HCEC 1CT (cell line): ENCODE data around the gene MBOAT7.
A peak's percentile ranks its signal among the peaks of the same experiment; 100 is the strongest.
"Not testable (repeated sequence)": the region's sequence is repeated elsewhere in the genome, so short reads cannot be mapped to it uniquely, and the experiment has no call there.

Experiments
- DNase-seq: peaks from one replicate; pipeline ENCODE4 v3.0.0-alpha.2; 2017

MBOAT7 gene

GRCh38 chr19:54188215-54188871 lies 1.0 kb downstream of the MBOAT7 start:
- no peak for DNase-seq

DNA sequence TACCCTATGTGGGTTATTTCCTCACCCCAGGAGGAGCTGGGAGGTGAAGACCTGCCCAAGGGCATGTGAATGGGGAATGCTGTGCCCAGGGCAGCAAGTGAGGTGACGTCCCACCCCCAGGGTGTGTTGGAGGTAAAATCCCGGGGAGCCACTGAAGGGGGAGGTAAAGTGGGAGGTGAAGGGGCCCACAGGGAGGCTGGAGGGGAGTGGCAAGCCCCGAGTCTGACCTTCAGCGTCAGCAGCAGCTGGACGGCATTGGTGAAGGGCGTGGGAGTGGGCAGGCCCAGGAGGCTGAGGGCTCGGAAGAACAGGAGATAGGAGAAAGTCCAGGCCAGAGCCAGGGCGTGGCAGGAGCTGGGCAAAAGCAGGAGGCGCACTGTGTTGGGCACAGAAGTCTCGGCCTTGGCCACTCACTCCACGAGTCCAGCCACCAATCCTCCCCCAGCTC lies 2.4 kb downstream of the MBOAT7 start:
- no peak for DNase-seq

- DNase-seq, result no peak
Measured at GRCh38 chr19:54186351-54186750, 3.0 kb downstream of the MBOAT7 start.

GRCh38 chr19:54183431-54183830 lies 5.9 kb downstream of the MBOAT7 start:
- DNase-seq, result no peak

DNA sequence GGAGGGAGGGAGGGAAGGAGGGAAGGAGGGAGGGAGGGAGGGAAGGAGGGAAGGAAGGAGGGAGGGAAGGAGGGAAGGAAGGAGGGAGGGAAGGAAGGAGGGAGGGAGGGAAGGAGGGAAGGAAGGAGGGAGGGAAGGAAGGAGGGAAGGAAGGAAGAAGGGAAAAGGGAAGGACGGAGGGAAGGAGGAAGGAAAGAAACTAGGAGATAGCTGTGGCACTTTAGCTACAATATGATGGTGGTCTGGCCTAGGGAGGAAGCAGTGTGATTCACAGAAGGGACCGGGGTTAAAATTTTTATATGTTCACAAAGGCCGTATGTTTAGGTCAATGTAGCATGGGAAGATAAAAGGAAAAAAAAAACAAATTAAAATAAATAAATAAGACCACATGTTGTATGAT lies 7.5 kb downstream of the MBOAT7 start:
- not testable (repeated sequence) for DNase-seq

- DNase-seq, result no peak
Measured at GRCh38 chr19:54180691-54181091, 8.7 kb downstream of the MBOAT7 start.

DNA sequence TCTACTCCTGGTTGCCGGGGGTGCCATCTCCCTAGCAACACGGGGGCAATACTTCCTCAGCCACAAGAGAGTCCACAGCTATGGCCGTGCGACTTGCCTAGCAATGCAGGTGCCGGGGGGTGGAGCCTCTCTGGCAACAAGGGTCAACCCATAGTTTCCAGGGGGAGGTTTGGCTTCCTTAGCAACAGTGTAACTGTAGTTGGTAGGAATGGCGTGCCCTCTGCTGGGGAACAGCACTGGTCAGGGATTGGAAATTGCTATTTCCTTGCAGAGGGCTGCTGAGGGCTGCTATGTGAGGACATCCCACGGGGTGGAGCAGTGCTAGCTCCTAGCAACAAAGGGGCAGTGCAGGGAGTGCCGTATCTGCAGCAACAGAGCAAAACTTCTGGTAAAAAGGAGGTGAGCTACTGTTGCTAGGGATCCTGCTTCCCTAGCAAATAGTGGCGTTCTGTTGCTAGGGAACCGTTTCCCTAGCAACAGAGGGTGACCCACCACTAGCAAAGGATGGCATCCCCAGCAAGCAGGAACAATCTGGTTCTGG lies 9.4 kb downstream of the MBOAT7 start:
- no peak for DNase-seq

GRCh38 chr19:54179262-54179852 lies 10.0 kb downstream of the MBOAT7 start:
- DNase-seq, result no peak

DNA sequence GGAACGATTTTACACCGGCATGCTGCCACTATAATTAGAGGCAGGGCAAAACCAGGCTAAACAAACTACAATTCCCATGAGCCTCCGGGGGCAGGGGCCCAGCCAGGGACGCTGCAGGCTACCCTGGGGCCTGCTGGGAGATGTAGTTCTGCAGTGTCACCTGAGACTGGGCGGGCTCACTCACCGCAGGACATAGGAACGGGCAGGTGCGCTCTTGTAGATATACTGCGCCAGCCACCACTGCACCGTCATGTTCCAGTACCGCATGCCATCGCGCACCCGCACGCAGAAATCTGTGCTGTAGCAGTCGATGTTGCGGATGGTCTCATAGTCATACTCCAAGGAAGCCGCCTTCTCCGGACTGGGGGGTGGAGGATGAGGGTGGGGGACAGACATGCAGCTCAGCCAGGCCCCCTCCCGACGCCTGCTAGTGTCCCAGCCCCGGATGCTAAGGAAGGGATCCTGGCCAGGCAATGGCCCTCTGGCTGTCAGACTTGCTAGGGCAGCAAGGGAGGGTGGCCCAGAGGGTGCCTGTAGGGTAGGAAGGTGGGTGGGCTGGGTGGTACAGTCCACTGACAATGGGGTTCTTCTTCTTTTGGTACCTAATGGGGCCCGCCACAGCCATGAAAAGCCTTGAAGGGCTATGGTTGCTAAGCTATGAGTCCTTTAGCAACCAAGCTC lies 10.7 kb downstream of the MBOAT7 start:
- no peak for DNase-seq

- no peak for DNase-seq
Measured at GRCh38 chr19:54173951-54174834, 15.2 kb downstream of the MBOAT7 start.

DNA sequence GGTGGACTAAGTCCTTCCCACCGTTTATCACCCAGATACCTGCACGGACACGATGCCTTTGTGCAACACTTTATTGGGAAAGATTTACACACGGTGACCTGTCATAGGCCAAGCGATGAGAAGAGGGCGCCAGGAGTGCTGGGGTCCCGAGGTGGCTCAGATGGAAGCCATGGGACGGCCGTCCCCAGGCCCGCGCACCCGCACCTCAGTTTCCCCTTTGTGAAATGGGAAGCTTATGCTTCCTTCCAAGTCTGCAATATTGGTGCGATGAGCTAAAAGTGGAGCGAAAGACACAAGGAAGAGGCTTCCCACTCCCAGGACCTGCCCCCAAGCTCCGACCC lies 16.1 kb downstream of the MBOAT7 start:
- DNase-seq, result no peak

GRCh38 chr19:54172471-54173358 lies 16.7 kb downstream of the MBOAT7 start, which contains the start of gene TMC4:
TMC4 (minus strand) TSS chr19:54173160; CDS start chr19:54173117, 43 bp downstream.
- DNase-seq, result no peak

- not testable (repeated sequence) for DNase-seq
Measured at GRCh38 chr19:54171736-54172431, 17.5 kb downstream of the MBOAT7 start.

- DNase-seq, result no peak
Measured at GRCh38 chr19:54169149-54169740, 20.1 kb downstream of the MBOAT7 start.

DNA sequence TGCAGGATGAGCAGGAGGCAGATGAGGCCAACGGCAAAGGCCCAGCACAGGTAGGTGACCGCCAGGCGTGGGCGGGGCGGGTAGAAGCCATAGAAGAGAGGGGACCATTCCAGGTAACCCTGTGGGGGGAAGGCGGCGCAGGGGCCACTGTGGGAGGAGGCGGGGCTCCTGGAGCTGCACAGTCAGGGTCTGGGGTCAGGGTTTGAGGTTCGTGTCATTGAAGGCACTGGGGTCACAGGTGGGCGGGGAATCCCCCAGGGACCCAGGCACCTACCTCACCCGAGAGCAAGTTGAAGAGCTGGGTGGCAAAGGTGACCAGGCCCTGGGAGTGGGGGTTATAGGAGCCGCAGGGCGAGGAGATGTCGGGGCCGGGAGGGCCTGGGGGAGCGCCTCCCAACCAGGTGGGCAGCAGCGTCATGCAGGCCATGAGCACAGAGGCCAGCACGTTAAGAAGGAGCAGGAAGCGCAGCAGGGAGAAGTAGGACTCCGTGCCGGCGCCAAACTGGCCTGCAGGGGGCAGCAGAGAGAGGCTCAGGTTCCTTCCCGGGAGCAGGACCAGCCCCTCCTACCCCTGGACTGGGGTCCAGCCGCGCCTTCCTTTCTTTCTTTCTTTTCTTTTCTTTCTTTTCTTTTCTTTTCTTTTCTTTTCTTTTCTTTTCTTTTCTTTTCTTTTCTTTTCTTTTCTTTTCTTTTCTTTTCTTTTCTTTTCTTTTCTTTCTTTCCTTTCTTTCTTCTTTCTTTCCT lies 21.0 kb downstream of the MBOAT7 start:
- DNase-seq, result peak; percentile 65

DNA sequence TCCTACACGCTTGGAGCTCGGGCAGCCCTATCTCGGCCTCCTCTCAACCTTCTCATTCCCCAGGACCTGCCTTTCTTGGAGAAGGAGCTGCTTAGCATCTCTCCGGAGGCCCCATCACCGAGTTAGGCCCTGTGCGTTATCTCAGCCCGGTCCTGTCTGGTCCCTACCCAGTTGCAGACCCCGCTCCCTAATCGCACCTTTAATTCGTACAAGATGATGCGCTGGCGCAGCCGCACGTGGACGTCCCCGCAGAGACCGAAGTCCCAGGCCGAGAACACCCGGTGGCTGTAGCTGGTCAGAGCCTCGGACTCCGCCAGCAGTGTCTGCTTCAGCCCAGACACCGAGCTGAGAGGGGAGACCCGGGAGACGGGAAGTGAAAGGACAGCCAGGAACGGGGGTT lies 24.2 kb downstream of the MBOAT7 start:
- no peak for DNase-seq

GRCh38 chr19:54164369-54165068 lies 24.9 kb downstream of the MBOAT7 start:
- no peak for DNase-seq

DNA sequence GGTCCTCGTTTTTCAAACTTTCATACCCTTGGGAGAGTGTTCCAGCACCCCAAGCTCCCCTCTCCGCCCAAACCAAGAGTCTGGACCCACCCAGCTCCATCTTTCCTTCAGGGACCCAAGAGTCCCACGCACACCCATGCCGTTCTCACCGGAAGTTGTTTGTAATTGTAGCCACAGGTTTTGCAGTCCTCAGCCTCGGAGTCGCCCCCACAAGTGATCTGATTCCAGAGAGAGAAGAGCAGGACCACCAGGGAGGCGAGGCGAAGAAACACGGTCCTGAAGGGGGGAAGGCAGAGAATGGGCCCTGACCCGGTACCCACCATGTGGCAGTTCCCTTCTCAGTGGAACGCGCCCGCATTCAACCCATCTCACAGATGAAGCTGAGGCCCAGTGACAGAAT lies 26.5 kb downstream of the MBOAT7 start:
- no peak for DNase-seq

DNA sequence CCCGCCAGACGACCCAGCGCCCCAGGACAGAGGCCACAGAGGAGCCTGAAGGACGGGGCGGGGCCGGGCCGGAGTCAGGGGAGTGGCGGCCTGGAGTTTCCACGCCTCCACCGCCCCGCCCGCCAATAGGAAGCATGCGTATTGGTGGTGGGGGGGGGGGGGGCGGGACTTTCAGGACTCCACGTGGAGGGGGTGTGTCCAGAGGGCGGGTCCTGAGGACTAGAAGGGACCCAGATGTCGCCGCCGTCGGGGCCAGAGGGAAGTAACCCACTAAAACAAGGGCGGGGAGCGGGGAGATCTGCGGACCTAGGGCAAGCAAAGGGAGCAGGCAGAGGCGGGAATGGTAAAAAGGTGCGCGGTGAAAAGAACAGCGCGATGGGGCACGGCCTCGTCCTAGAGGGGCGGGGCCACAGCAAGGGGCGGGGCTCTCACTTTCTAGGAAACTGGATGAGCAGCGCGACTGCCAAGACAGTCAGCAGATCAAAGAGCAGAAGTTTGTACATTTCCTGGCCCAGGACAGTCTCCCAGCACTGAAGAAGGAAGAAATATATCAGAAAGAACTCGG lies 27.1 kb downstream of the MBOAT7 start:
- DNase-seq, result peak; percentile 33
